Measurements from ENCODE around the gene ICE2. TPM values are rescaled to one million over a fixed set of nuclear protein-coding genes. Genes with fewer than 3 reads are reported as not detected.

ICE2 gene
- total RNA-seq, 1 donor from 2014 or later = 29.1 TPM

- ATAC-seq = no peak
These were observed 93.1 kb downstream of the ICE2 start for GRCh38 chr15:60385620-60386552.

GRCh38 chr15:60384526-60385126, 94.3 kb downstream of the ICE2 start:
- ATAC-seq = no peak

GRCh38 chr15:60384053-60384452, 94.9 kb downstream of the ICE2 start:
- ATAC-seq = no peak

- no peak for ATAC-seq
These were observed 95.9 kb downstream of the ICE2 start for GRCh38 chr15:60382773-60383674.

GRCh38 chr15:60381148-60381788, 97.7 kb downstream of the ICE2 start:
- no peak for ATAC-seq

- peak; percentile 27 for ATAC-seq
These were observed 99.2 kb downstream of the ICE2 start for GRCh38 chr15:60379525-60380274.

GRCh38 chr15:60379185-60379524, 99.8 kb downstream of the ICE2 start:
- no peak for ATAC-seq

GRCh38 chr15:60376677-60377095, 102.3 kb downstream of the ICE2 start:
- no peak for ATAC-seq

- no peak for ATAC-seq
These were observed 103.6 kb downstream of the ICE2 start for GRCh38 chr15:60375306-60375705.

- ATAC-seq = peak; percentile 89
These were observed 104.3 kb downstream of the ICE2 start for GRCh38 chr15:60374628-60375081.

GRCh38 chr15:60374209-60374608, 104.7 kb downstream of the ICE2 start:
- ATAC-seq = no peak

- ATAC-seq = no peak
These were observed 105.2 kb downstream of the ICE2 start for GRCh38 chr15:60373745-60374144.

GRCh38 chr15:60373327-60373726, 105.6 kb downstream of the ICE2 start:
- no peak for ATAC-seq

- ATAC-seq = no peak
These were observed 106.2 kb downstream of the ICE2 start for GRCh38 chr15:60372756-60373155.

- no peak for ATAC-seq
These were observed 106.7 kb downstream of the ICE2 start for GRCh38 chr15:60372227-60372626.

- ATAC-seq = peak; percentile 40
These were observed 107.5 kb downstream of the ICE2 start for GRCh38 chr15:60371175-60372051.

GRCh38 chr15:60370869-60371136, 108.1 kb downstream of the ICE2 start:
- no peak for ATAC-seq

GRCh38 chr15:60370105-60370868, 108.7 kb downstream of the ICE2 start:
- peak; percentile 7 for ATAC-seq

GRCh38 chr15:60369696-60370095, 109.2 kb downstream of the ICE2 start:
- ATAC-seq = no peak

Data from esophagus mucosa (tissue), 1 donor.